ENCODE results near the gene ZNF618.

DNA sequence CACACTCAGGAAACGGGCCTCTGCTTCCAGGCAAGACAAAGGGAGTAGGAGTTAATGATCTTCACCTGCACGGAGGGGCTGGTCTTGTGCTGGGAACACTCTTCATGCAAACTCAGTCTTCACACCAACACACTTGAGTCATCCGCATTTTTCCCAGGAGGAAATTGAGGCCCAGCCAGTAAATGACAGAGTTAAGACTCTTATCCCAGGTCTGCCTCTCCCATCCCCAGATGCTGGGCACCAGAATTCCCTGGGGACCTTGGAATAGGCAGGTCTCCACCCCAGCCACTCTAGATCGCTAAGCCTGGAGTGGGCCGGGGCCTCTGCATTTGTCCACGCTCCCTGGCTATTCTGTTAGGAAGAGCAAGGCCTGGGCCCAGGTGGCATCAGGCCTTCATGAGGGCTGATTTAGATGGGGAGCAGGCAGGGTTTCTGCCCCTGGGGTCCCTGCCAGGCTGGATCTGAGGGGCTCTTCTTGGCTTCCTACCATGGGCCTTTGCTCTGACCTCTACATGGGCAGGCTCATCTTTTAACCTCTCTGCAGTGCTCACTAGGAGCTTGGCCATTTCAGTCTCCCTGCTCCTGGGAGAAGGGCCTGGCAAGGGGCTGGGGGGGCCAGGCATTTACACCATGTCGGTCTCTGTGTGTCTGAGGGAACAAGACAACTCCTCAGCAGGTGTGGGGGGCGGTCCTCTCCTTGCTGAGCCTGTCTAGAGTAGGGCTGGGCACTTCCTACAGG, 124.7 kb downstream of the ZNF618 start:
- TF ChIP-seq CTCF (IDR thresholded peaks at IDR 0.05): no peak
- no peak for TF ChIP-seq POLR2A (IDR thresholded peaks at IDR 0.05)

Data from prostate gland (tissue), 2 donors.